GM12875 (cell line): Measurements from ENCODE around the gene TSEN2.
"Not testable (repeated sequence)": the region's sequence is repeated elsewhere in the genome, so short reads cannot be mapped to it uniquely, and the experiment has no call there.

Experiments
- H3K4me3 ChIP-seq: one replicate; pipeline ENCODE4 v1.5.1; 2011; ENCODE audit warnings: low read depth, low read length, control low read depth
- CTCF ChIP-seq: IDR thresholded peaks from 2 replicates; pipeline ENCODE4 v1.5.1; 2011; ENCODE audit warnings: low read depth, mild to moderate bottlenecking, control low read depth, inconsistent platforms, low read length, moderate library complexity, borderline replicate concordance; ENCODE audit not compliant: insufficient read depth

The TSEN2 gene

GRCh38 chr3:12467746-12468145 is 16.5 kb upstream of the TSEN2 start:
- no peak for TF ChIP-seq CTCF
- no peak overlapping the region for H3K4me3 ChIP-seq

GRCh38 chr3:12468276-12468675 is 16.0 kb upstream of the TSEN2 start:
- no peak overlapping the region for H3K4me3 ChIP-seq
- TF ChIP-seq CTCF: no peak

- no peak for TF ChIP-seq CTCF
- no peak overlapping the region for H3K4me3 ChIP-seq
Measured at GRCh38 chr3:12468757-12469156, 15.5 kb upstream of the TSEN2 start.

DNA sequence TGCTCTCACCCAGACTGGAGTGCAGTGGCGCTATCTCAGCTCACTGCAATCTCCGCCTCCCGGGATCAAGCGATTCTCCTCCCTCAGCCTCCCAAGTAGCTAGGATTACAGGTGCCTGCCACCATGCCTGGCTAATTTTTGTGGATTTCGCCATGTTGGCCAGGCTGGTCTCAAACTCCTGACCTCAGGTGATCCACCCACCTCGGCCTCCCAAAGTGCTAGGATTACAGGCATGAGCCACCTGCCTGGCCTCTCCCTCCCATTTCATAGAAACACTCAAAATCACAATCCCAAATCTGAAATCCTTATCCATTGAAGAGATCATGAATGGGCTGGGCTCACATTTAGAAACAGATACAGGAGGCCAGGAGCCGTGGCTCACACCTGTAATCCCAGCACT is 15.1 kb upstream of the TSEN2 start:
- not testable (repeated sequence) for H3K4me3 ChIP-seq

- H3K4me3 ChIP-seq: no peak overlapping the region
- TF ChIP-seq CTCF: no peak
Measured at GRCh38 chr3:12470111-12470510, 14.2 kb upstream of the TSEN2 start.

GRCh38 chr3:12470680-12471079 is 13.6 kb upstream of the TSEN2 start:
- no peak for TF ChIP-seq CTCF
- H3K4me3 ChIP-seq: no peak overlapping the region

- TF ChIP-seq CTCF: no peak
- H3K4me3 ChIP-seq: no peak overlapping the region
Measured at GRCh38 chr3:12471241-12471640, 13.0 kb upstream of the TSEN2 start.

GRCh38 chr3:12472000-12472610 is 12.2 kb upstream of the TSEN2 start:
- H3K4me3 ChIP-seq: no peak overlapping the region
- no peak for TF ChIP-seq CTCF
